GM23338 (cell line): ENCODE measurements around the gene SMYD3.

Experiments
- CREB1 ChIP-seq: fragments of 250-450 bp; sonication (Bioruptor Pico); IDR thresholded peaks from 2 replicates; pipeline ENCODE4 v1.5.0; 2020; ENCODE audit warnings: low read depth, mild to moderate bottlenecking, moderate library complexity
- EZH2 ChIP-seq: fragments of 200-600 bp; sonication (generic); IDR thresholded peaks from one replicate; pipeline ENCODE4 v1.8.0; 2017; ENCODE audit warnings: antibody characterized with exemption, mild to moderate bottlenecking, low read depth; ENCODE audit not compliant: unreplicated experiment
- EZH2phosphoT487 ChIP-seq: fragments of 200-600 bp; sonication (generic); IDR thresholded peaks from one replicate; pipeline ENCODE4 v1.8.1; 2018; ENCODE audit warnings: antibody characterized with exemption; ENCODE audit not compliant: unreplicated experiment
- TF ChIP-seq, protein P1 (sequence below), 2 experiments: fragments of 200-600 bp in 1 of 2; sonication (generic) in 1 of 2; conservative IDR thresholded peaks; 2 replicates each; pipeline versions ENCODE4 v1.5.1 to v1.6.1; 2016 to 2017; ENCODE audit warnings: antibody characterized with exemption in 2 of 2, low read depth in 2 of 2, mild to moderate bottlenecking in 2 of 2, moderate library complexity in 1 of 2

GRCh38 chr1:246549665-246550064, 42.6 kb upstream of the SMYD3 start:
- TF ChIP-seq EZH2phosphoT487 (no peak), CREB1 (CRISPR knock-in tag) (no peak), EZH2 (no peak)
- TF ChIP-seq, protein P1, sequence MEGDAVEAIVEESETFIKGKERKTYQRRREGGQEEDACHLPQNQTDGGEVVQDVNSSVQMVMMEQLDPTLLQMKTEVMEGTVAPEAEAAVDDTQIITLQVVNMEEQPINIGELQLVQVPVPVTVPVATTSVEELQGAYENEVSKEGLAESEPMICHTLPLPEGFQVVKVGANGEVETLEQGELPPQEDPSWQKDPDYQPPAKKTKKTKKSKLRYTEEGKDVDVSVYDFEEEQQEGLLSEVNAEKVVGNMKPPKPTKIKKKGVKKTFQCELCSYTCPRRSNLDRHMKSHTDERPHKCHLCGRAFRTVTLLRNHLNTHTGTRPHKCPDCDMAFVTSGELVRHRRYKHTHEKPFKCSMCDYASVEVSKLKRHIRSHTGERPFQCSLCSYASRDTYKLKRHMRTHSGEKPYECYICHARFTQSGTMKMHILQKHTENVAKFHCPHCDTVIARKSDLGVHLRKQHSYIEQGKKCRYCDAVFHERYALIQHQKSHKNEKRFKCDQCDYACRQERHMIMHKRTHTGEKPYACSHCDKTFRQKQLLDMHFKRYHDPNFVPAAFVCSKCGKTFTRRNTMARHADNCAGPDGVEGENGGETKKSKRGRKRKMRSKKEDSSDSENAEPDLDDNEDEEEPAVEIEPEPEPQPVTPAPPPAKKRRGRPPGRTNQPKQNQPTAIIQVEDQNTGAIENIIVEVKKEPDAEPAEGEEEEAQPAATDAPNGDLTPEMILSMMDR (conservative IDR thresholded peaks at IDR 0.05; ENCODE audit: low read depth in 2 of 2): no peak
